ENCODE results near the gene PGLYRP1. TPM values are rescaled to one million over a fixed set of nuclear protein-coding genes. Genes with fewer than 3 reads are reported as not detected.

Gene PGLYRP1
- total RNA-seq, 1 donor from 2014 or later, result not detected

DNA sequence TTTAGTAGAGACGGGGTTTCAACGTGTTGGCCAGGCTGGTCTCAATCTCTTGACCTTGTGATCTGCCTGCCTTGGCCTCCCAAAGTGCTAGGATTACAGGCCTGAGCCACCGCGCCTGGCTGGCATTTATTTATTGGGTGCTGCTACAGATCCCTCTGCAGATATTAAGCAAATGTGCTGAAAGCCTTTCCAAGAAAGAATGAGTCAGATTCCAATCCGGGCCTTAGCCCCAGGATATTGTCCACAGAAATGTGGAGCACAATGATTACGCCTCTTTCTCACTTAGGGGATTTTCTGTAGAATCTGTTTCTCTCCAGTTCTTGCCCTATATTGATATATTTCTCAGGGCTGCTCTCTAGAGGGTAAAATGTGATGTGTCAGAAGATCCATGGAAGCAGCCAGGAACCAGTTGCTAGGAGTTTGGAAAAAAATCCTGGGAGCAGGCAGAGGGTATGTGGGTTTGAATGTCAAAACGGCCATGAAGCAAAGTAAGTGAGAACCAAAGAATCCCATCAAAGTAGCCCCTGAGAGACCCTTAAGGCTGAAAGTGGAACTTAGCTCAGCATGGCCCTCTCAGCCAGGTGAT is 42.7 kb upstream of the PGLYRP1 start:
- DNase-seq (ENCODE audit: low read depth), result peak; percentile 75

DNA sequence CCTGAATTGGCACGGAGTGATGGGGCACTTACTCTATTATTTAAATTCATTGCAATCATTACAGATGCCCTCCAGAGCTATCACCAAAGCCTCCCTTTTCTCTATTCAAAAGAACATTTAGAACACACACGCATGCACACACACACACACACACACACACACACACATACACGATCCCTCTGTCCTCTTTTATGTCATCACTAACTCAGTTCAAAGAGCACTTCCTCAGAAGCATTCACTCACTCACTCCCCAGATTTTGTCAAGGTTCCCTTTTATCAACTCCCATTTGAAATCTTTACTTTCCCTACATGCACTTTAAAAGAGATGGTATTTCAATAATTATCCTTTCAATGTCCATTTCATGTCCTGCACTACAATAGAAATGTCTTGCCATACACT is 40.3 kb upstream of the PGLYRP1 start:
- H3K27me3 ChIP-seq (ENCODE audit: control insufficient read depth, insufficient read depth, low read length), result peaks cover 13% of the 10 kb centered on the region
- H3K36me3 ChIP-seq (ENCODE audit: control insufficient read depth, insufficient read depth, low read length), result no peaks in the 10 kb centered on the region
- DNase-seq (ENCODE audit: low read depth), result no peak
- no peak for FAIRE-seq
- H3K4me3 ChIP-seq (ENCODE audit: low read depth, low read length), result no peak overlapping the region
- TF ChIP-seq, protein P1, sequence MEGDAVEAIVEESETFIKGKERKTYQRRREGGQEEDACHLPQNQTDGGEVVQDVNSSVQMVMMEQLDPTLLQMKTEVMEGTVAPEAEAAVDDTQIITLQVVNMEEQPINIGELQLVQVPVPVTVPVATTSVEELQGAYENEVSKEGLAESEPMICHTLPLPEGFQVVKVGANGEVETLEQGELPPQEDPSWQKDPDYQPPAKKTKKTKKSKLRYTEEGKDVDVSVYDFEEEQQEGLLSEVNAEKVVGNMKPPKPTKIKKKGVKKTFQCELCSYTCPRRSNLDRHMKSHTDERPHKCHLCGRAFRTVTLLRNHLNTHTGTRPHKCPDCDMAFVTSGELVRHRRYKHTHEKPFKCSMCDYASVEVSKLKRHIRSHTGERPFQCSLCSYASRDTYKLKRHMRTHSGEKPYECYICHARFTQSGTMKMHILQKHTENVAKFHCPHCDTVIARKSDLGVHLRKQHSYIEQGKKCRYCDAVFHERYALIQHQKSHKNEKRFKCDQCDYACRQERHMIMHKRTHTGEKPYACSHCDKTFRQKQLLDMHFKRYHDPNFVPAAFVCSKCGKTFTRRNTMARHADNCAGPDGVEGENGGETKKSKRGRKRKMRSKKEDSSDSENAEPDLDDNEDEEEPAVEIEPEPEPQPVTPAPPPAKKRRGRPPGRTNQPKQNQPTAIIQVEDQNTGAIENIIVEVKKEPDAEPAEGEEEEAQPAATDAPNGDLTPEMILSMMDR (IDR thresholded peaks at IDR 0.05; ENCODE audit: insufficient read depth, low read length, severe bottlenecking), result no peak

More for the DNA sequence above, 42.7 kb upstream of the PGLYRP1 start:
- Histone ChIP-seq H3K27me3 (ENCODE audit: control insufficient read depth, insufficient read depth, low read length) (peaks cover 13% of the 10 kb centered on the region), H3K36me3 (ENCODE audit: control insufficient read depth, insufficient read depth, low read length) (no peaks in the 10 kb centered on the region), H3K4me3 (ENCODE audit: low read depth, low read length) (no peak overlapping the region)
- FAIRE-seq, result no peak
- TF ChIP-seq, protein P1 (IDR thresholded peaks at IDR 0.05; ENCODE audit: insufficient read depth, low read length, severe bottlenecking), result no peak

GRCh38 chr19:46060012-46060411 is 37.2 kb upstream of the PGLYRP1 start:
- no peak for FAIRE-seq
- DNase-seq (ENCODE audit: low read depth), result no peak
- Histone ChIP-seq H3K4me3 (ENCODE audit: low read depth, low read length) (no peak overlapping the region), H3K27me3 (ENCODE audit: control insufficient read depth, insufficient read depth, low read length) (peaks cover 6% of the 10 kb centered on the region), H3K36me3 (ENCODE audit: control insufficient read depth, insufficient read depth, low read length) (no peaks in the 10 kb centered on the region)
- TF ChIP-seq, protein P1 (IDR thresholded peaks at IDR 0.05; ENCODE audit: insufficient read depth, low read length, severe bottlenecking), result no peak

GRCh38 chr19:46058778-46059177 is 35.9 kb upstream of the PGLYRP1 start:
- H3K4me3 ChIP-seq (ENCODE audit: low read depth, low read length), result no peak overlapping the region
- H3K36me3 ChIP-seq (ENCODE audit: control insufficient read depth, insufficient read depth, low read length), result no peaks in the 10 kb centered on the region
- DNase-seq (ENCODE audit: low read depth) (no peak), FAIRE-seq (no peak)
- TF ChIP-seq, protein P1 (IDR thresholded peaks at IDR 0.05; ENCODE audit: insufficient read depth, low read length, severe bottlenecking), result no peak
- peaks cover 12% of the 10 kb centered on the region for H3K27me3 ChIP-seq (ENCODE audit: control insufficient read depth, insufficient read depth, low read length)

DNA sequence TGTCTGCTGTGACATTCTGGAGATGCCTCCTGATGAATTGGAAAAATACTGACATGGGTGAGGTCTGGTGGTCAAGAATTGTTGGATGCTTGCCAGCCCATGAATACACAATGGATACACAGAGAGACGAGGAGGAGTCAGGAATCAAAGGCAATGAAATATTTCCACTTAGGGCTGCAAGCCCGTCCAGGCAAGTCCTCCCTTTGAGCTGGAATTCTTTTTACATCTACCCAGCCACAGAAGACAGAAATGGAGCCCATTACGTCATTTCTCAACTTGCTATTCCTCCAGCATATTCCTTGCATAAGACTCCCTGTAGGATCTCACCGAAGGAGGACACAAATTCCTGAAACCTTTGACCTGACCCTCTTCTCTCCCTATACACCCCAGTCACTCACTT is 33.7 kb upstream of the PGLYRP1 start:
- no peaks in the 10 kb centered on the region for H3K36me3 ChIP-seq (ENCODE audit: control insufficient read depth, insufficient read depth, low read length)
- TF ChIP-seq, protein P1 (IDR thresholded peaks at IDR 0.05; ENCODE audit: insufficient read depth, low read length, severe bottlenecking), result no peak
- FAIRE-seq (no peak), DNase-seq (ENCODE audit: low read depth) (peak; percentile 87)
- H3K4me3 ChIP-seq (ENCODE audit: low read depth, low read length), result no peak overlapping the region
- peaks cover 6% of the 10 kb centered on the region for H3K27me3 ChIP-seq (ENCODE audit: control insufficient read depth, insufficient read depth, low read length)

DNA sequence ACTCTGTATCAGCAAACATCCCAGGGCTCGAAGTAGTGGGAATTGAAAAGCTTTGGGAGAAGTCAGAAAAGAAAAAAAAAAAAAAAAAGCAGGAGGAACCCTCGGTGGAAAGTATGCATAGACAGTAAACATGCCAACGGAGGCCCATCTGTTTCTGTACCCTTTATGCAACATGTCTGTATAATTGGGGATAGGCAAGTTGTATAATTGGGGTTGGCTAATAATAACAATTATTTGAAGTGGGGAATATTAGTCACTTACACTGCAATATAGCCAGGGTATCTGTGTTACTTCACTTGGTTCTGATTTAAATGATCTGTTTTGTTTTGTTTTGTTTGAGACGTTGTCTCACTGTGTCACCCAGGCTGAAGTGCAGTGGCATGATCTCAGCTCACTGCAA is 30.0 kb upstream of the PGLYRP1 start:
- no peaks in the 10 kb centered on the region for H3K36me3 ChIP-seq (ENCODE audit: control insufficient read depth, insufficient read depth, low read length)
- TF ChIP-seq, protein P1 (IDR thresholded peaks at IDR 0.05; ENCODE audit: insufficient read depth, low read length, severe bottlenecking), result no peak
- FAIRE-seq (no peak), DNase-seq (ENCODE audit: low read depth) (no peak)
- peaks cover 18% of the 10 kb centered on the region for H3K27me3 ChIP-seq (ENCODE audit: control insufficient read depth, insufficient read depth, low read length)
- no peak overlapping the region for H3K4me3 ChIP-seq (ENCODE audit: low read depth, low read length)

Data from bronchial epithelial cell (primary cell).